CD4-positive, alpha-beta T cell treated with Interferon alpha-2 for 1 hour (primary cell): Measurements from ENCODE around the gene TAS2R30.
"Not testable (repeated sequence)": the region's sequence is repeated elsewhere in the genome, so short reads cannot be mapped to it uniquely, and the experiment has no call there.

Experiments
- DNase-seq, 2 donors: peaks; one replicate each; pipeline ENCODE4 v3.0.0-alpha.2; 2020 to 2022

The TAS2R30 gene

DNA sequence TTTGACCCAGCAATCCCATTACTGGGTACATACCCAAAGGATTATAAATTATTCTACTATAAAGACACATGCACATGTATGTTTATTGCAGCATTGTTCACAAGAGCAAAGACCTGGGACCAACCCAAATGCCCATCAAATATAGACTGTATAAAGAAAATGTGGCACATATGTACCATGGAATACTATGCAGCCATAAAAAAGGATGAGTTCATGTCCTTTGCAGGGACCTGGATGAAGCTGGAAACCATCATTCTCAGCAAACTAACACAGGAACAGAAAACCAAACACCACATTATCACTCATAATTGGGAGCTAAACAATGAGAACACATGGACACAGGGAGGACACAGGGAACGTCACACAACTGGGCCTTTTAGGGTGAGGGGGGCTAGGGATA, 20.3 kb downstream of the TAS2R30 start:
- not testable (repeated sequence) for DNase-seq

DNA sequence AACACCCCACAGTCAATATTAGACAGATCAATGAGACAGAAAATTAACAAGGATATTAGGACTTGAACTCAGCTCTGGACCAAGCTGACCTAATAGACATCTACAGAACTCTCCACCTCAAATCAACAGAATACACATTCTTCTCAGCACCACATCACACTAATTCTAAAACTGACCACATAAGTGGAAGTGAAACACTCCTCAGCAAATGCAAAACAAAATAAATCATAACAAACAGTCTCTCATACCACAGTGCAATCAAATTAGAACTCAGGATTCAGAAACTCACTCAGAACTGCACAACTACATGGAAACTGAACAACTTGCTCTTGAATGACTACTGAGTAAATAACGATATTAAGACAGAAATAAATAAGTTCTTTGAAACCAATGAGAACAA, 23.2 kb downstream of the TAS2R30 start:
- not testable (repeated sequence) for DNase-seq

DNA sequence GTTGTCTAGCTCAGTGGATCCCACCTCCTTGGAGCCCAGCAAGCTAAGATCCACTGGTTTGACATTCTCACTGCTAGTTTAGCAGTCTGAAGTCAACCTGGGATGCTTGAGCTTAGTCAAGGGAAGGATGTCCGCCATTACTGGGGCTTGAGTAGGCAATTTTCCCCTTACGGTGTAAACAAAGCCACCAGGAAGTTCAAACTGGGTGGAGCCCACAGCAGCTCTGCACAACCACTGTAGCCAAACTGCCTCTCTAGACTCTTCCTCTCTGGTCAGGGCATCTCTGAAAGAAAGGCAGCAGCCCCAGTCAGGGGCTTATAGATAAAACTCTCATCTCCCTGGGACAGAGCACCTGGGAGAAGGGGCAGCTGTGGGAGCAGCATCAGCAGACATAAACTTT, 25.6 kb downstream of the TAS2R30 start:
- peak in 1 of 2 donors; percentile 2 for DNase-seq

DNA sequence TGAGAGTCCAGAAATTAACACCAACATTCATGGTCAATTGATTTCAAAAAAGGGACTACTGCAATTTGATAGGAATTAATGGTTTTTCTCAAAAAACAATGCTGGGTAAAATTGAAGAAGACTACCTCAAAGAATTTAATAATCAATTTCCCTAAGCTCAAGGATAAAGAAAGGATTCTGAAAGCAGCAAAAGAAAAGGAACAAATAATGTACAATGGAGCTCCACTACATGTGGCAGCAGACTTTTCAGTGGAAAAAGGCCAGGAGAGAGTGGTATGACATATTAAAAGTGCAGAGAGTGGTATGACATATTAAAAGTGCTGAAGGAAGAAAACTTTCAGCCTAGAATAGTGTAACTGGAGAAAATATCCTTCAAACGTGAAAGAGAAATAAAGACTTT, 26.7 kb downstream of the TAS2R30 start:
- DNase-seq, result no peak

DNA sequence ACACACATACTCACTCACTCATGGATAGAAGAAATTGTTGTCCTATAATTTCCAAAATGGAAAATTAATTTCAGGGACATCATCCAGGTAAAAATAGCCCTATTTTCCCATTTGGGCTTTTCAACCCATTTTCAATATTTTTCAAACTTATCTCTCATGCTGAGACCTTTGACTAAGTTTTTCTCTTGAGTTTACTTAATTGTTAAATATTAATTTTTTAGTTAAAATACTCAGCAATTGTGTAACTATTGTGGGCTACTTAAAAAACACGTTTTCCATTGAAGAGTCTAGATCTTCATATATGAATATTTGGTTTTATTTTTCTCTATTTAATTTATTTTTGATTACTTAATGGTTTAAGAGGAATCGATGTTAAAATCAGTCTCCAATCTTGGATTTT, 28.2 kb downstream of the TAS2R30 start:
- no peak for DNase-seq

DNA sequence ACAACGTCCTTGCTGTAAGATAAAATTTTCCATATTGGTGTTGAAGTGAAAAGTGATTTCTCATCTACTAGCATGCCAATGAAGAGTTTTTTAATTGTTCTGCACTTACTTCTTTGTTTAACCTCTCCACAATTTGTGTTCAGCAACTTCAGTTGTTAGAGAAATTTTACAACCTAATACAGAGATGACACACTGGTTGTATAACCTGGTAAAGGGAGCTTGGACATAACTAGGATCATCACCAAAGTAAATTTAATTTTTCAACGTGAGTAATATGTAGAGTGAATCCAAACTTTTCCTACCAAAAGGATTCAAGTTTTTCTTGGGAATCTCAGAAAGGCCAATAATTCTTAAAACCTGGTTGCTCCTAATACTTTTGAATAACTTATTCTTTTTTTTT, 28.9 kb downstream of the TAS2R30 start:
- no peak for DNase-seq

DNA sequence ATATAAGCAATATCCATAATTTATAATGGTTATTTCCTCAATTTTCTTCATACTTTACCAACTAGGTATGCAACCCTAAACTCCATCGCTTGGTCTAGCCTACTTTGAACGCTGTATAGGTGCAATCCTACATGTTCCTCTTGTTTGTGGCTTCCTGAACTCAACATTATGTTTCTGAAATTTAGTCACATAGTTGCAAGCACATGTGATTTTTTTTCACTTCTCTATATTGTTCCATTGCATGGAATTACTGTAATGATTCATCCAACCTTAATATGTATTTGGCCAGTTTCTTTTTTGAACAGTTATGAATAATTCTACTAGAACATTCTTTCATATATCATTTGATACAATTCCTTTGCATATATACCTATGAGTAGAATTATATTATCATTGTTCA, 39.5 kb downstream of the TAS2R30 start:
- not testable (repeated sequence) for DNase-seq

DNA sequence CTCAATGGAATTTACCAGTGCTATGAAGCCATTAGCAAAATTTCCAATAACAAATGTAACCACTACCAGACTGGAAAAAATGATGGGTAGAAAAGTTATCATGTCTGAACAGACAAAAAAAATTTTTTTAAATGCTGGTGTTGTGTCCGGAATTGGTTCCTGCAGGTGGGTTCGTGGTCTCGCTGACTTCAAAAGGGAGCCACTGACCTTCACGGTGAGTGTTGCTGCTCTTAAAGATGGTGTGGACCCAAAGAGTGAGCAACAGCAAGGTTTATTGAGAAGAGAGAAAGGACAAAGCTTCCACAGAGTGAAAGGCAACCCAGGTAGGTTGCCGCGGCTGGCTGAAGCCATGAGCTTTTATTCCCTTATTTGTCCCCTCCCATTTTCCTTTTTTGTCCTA, 42.3 kb downstream of the TAS2R30 start, which contains the start of gene TAS2R43:
Gene TAS2R43 (minus strand): TSS at position 186 of the 400 bp plus-strand sequence. CDS start 84 bp downstream, at position 102.
- DNase-seq, result no peak

DNA sequence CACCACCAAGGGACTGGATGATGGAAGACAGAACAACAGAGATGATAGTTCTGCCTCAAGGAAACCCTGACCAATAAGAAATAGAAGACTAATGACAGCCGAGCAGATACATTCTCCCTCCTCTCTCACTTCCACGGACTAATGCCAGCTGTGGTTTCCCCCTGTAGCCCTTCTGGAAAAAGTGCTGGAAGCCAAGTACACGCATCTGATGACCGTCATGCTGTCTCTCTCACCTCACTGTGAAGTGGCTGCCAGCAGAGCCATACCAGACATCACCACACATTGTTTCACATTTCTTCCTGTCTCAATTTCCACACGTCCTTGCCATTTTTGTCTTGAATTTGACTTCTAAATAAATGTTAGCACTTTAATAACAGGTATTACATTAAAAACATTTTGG, 45.2 kb downstream of the TAS2R30 start:
- no peak for DNase-seq

DNA sequence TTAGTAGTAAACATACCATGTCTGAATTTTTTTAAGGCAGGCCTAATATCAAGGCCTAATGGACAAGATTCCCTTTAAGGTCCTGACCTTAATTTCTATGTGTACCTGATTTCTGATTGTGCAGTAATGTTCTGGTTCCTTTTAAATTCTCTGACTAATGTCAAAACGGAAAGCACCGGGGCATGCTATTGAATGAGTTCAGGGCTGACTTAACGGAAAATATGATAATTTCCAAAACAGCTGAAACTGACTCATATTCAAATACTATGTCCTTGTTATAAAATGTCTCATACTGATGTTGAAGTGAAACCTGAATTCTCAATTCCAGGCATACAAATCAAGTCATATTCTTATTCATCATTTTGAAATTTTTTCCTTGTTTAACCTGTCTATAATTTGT, 49.0 kb downstream of the TAS2R30 start:
- no peak for DNase-seq
